IPS-15b (cell line): ENCODE data around the gene RNF38.
"Not testable (repeated sequence)": the region's sequence is repeated elsewhere in the genome, so short reads cannot be mapped to it uniquely, and the experiment has no call there.

ENCODE experiments used
- H3K27me3 ChIP-seq: one replicate; pipeline ENCODE4 v1.6.1; 2013; ENCODE audit warnings: low read length; ENCODE audit not compliant: control insufficient read depth, insufficient read depth
- H3K36me3 ChIP-seq: one replicate; pipeline ENCODE4 v1.6.1; 2013; ENCODE audit warnings: low read length; ENCODE audit not compliant: control insufficient read depth, insufficient read depth
- H3K4me1 ChIP-seq: one replicate; pipeline ENCODE4 v1.6.1; 2013; ENCODE audit warnings: mild to moderate bottlenecking, low read length; ENCODE audit not compliant: control insufficient read depth, insufficient read depth
- H3K4me3 ChIP-seq: one replicate; pipeline ENCODE4 v1.5.1; 2013; ENCODE audit warnings: low read depth, low read length
- H3K9ac ChIP-seq: one replicate; pipeline ENCODE4 v1.6.1; 2013; ENCODE audit warnings: low read depth, mild to moderate bottlenecking, low read length
- H3K9me3 ChIP-seq: one replicate; pipeline ENCODE4 v1.6.1; 2013; ENCODE audit warnings: mild to moderate bottlenecking, low read length; ENCODE audit not compliant: control insufficient read depth, insufficient read depth

The RNF38 gene

GRCh38 chr9:36323926-36324325 lies 76.1 kb downstream of the RNF38 start:
- Histone ChIP-seq H3K9ac (no peak overlapping the region), H3K4me1 (no peaks in the 10 kb centered on the region), H3K36me3 (no peaks in the 10 kb centered on the region), H3K9me3 (no peaks in the 10 kb centered on the region), H3K4me3 (no peak overlapping the region), H3K27me3 (no peaks in the 10 kb centered on the region)

- peaks cover 6% of the 10 kb centered on the region for H3K4me1 ChIP-seq
- H3K9me3 ChIP-seq = no peaks in the 10 kb centered on the region
- H3K27me3 ChIP-seq = no peaks in the 10 kb centered on the region
- no peaks in the 10 kb centered on the region for H3K36me3 ChIP-seq
- H3K9ac ChIP-seq = no peak overlapping the region
- H3K4me3 ChIP-seq = no peak overlapping the region
Measured at GRCh38 chr9:36322462-36322861, 77.6 kb downstream of the RNF38 start.

DNA sequence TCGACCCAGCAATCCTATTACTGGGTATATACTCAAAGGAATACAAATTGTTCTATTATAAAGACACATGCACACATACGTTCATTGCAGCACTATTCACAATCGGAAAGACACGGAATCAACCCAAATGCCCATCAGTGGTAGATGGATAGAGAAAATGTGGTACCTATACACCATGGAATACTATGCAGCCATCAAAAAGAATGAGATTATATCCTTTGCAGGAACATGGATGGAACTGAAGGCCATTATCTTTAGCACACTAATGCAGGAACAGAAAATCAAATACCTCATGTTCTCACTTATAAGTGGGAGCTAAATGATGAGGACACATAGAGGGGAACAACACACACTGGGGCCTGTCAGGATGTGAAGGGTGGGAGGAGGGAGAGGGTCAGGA lies 78.2 kb downstream of the RNF38 start:
- H3K36me3 ChIP-seq, H3K27me3 ChIP-seq, H3K9ac ChIP-seq, H3K4me3 ChIP-seq, H3K9me3 ChIP-seq, H3K4me1 ChIP-seq: not testable (repeated sequence)

GRCh38 chr9:36320466-36320865 lies 79.6 kb downstream of the RNF38 start:
- Histone ChIP-seq H3K9me3 (no peaks in the 10 kb centered on the region), H3K4me1 (peaks cover 11% of the 10 kb centered on the region), H3K27me3 (no peaks in the 10 kb centered on the region), H3K4me3 (no peak overlapping the region), H3K9ac (no peak overlapping the region), H3K36me3 (no peaks in the 10 kb centered on the region)

- peaks cover 14% of the 10 kb centered on the region for H3K4me1 ChIP-seq
- no peak overlapping the region for H3K9ac ChIP-seq
- H3K36me3 ChIP-seq = no peaks in the 10 kb centered on the region
- H3K27me3 ChIP-seq = no peaks in the 10 kb centered on the region
- H3K9me3 ChIP-seq = no peaks in the 10 kb centered on the region
- H3K4me3 ChIP-seq = no peak overlapping the region
Measured at GRCh38 chr9:36319806-36320205, 80.3 kb downstream of the RNF38 start.

GRCh38 chr9:36319183-36319582 lies 80.9 kb downstream of the RNF38 start:
- Histone ChIP-seq H3K4me1 (peaks cover 14% of the 10 kb centered on the region), H3K36me3 (no peaks in the 10 kb centered on the region), H3K4me3 (no peak overlapping the region), H3K27me3 (no peaks in the 10 kb centered on the region), H3K9me3 (no peaks in the 10 kb centered on the region), H3K9ac (no peak overlapping the region)

DNA sequence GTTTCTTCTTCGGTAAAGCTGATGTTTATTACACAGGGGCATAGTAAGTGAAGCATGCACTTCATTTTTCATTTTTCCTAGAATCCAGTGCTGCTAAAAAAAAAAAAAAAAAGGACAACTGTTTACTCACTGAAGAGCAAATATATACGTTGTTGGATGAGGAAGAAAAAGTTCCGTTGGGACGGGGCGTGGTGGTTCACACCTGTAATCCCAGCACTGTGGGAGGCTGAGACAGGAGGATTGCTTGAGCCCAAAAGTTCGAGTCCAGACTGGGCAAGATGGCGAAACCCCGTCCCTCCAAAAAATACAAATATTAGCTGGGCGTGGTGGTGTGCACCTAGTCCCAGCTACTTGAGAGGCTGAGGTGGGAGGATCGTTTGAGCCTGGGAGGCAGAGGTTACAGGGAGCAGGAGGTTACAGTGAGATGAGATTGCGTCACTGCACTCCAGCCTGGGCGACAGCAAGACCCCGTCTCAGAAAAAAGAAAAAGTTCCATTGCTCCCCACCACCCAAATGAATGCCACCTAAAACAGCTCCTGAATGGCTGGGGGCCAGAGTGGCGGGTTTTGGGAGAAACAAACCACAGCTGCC lies 81.8 kb downstream of the RNF38 start:
- Histone ChIP-seq H3K4me1 (peaks cover 14% of the 10 kb centered on the region), H3K4me3 (no peak overlapping the region)

DNA sequence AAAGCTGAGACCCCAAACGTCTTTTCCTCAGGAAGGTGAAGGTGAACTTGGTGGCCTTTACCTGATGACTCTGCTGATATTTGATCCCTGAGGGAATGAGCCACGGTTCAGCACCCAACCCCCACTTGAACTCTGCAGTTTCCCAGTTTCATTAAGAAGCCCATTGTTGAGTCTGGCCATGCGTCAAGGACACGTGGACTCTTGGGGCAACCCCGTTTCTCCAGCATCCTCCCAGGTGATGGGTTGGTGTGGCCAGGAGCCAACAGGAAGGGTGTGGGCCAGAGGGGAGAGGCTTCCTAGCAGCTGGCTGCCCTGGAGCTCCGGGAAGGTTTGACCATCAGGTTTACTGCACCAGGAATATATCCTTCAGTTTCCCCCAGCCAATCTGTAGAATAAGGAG lies 82.3 kb downstream of the RNF38 start:
- no peaks in the 10 kb centered on the region for H3K9me3 ChIP-seq
- no peak overlapping the region for H3K9ac ChIP-seq
- peaks cover 14% of the 10 kb centered on the region for H3K4me1 ChIP-seq
- no peaks in the 10 kb centered on the region for H3K36me3 ChIP-seq
- H3K4me3 ChIP-seq = no peak overlapping the region
- H3K27me3 ChIP-seq = no peaks in the 10 kb centered on the region

More for the DNA sequence above, 81.8 kb downstream of the RNF38 start:
- H3K9ac ChIP-seq = no peak overlapping the region
- H3K27me3 ChIP-seq = no peaks in the 10 kb centered on the region
- no peaks in the 10 kb centered on the region for H3K36me3 ChIP-seq
- H3K9me3 ChIP-seq = no peaks in the 10 kb centered on the region

DNA sequence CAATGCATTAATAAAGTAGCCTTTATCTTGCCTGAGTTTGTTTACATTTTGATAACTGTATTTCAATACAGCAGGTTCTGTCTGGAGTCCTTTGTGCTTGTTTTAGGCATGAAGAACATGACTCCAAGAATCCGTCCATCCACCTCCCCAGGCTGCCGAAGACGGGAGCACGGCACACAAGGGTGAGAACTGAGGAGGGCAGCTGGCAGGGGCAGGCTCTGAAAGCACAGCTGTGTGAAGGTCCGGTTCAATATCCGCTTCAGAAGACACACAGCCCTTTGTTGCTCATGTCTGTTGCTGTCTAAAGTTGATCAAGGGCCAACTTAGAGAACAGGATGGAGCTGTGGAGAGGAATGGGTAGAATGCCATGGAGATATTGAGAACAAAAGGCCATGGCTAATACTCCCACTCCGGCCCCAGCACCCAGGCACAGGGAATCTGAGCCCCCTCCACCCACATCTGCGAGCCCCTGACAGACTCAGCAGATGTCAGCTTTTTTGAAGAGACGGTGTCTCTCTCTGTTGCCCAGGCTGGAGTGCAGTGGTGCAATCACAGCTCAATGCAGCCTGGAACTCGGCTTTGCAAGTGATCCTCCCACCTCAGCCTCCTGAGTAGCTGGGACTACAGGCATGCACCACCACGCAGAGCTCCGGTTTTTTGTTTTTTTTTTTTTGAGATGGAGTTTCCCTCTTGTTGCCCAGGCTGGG lies 83.3 kb downstream of the RNF38 start:
- H3K27me3 ChIP-seq = no peaks in the 10 kb centered on the region
- peaks cover 14% of the 10 kb centered on the region for H3K4me1 ChIP-seq
- no peak overlapping the region for H3K9ac ChIP-seq
- no peaks in the 10 kb centered on the region for H3K9me3 ChIP-seq
- H3K36me3 ChIP-seq = no peaks in the 10 kb centered on the region
- no peak overlapping the region for H3K4me3 ChIP-seq

DNA sequence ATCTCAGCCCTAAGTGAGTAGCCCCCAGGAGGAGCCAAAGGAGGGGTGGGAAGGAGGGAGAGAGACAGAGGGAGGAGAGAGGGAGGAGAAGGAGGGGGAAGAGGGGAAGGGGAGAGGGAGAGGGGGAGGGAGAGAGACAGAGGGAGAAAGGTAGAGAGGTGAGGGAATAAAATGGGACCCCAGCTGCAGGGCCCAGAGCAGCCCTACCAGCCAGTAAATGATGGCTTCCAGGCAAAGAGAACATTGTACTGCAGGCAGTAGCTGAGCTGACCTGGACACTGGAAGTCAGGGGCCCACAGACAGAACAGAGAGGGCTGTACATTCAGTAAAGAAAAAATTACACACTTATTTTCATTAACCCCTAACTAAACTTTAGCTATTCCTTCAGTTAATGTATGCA lies 84.0 kb downstream of the RNF38 start:
- Histone ChIP-seq H3K4me3 (no peak overlapping the region), H3K4me1 (peaks cover 14% of the 10 kb centered on the region)

DNA sequence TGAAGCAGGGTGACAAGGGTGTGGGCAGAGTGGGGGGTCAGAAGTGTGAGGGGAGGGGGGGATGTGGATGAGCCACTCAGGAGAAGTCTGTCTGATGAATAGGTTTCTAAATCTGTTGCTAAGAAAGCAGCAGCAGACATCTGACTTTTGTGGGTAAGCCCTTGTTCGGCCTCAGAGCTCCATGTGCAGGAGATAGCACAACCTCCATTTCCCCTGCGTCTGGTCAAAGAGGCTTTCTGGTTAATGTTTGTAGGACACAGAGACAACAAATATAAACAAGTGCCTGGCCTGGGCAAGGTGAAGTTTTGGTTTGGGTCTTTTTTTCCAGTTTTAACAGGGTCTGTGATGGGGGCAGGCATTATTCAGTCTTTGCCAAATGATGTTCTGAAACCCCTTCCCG lies 84.8 kb downstream of the RNF38 start:
- Histone ChIP-seq H3K27me3 (no peaks in the 10 kb centered on the region), H3K4me3 (no peak overlapping the region), H3K9me3 (no peaks in the 10 kb centered on the region), H3K36me3 (no peaks in the 10 kb centered on the region), H3K4me1 (peaks cover 14% of the 10 kb centered on the region), H3K9ac (peak overlapping the region; percentile 3)

More for the DNA sequence above, 84.0 kb downstream of the RNF38 start:
- no peaks in the 10 kb centered on the region for H3K27me3 ChIP-seq
- peak overlapping the region; percentile 3 for H3K9ac ChIP-seq
- H3K36me3 ChIP-seq = no peaks in the 10 kb centered on the region
- H3K9me3 ChIP-seq = no peaks in the 10 kb centered on the region

GRCh38 chr9:36314740-36315139 lies 85.3 kb downstream of the RNF38 start:
- Histone ChIP-seq H3K9ac (no peak overlapping the region), H3K27me3 (no peaks in the 10 kb centered on the region), H3K4me3 (no peak overlapping the region), H3K4me1 (peaks cover 14% of the 10 kb centered on the region), H3K9me3 (no peaks in the 10 kb centered on the region), H3K36me3 (no peaks in the 10 kb centered on the region)
